Measurements from ENCODE around the gene PLEKHA7. TPM values are rescaled to one million over a fixed set of nuclear protein-coding genes. Genes with fewer than 3 reads are reported as not detected.

PLEKHA7 gene
- total and polyA plus RNA-seq, 2 experiments from 2014 or later: 40.8 to 167 TPM

- no peak overlapping the region for H3K4me3 ChIP-seq
- H3K36me3 ChIP-seq: peaks cover 27% of the 10 kb centered on the region
- no peaks in the 10 kb centered on the region for H3K27me3 ChIP-seq
- peak overlapping the region; percentile 50 for H3K27ac ChIP-seq
- H3K9me3 ChIP-seq (ENCODE audit: low read depth): no peaks in the 10 kb centered on the region
- TF ChIP-seq CTCF (IDR thresholded peaks at IDR 0.05; ENCODE audit: low read depth, low read length): no peak
- H3K4me1 ChIP-seq (ENCODE audit: low read depth): peaks cover 19% of the 10 kb centered on the region
- DNase-seq (ENCODE audit: low read depth in 1 of 2, low spot score in 1 of 2): peak in 1 of 2 donors; percentile 14
Observed at GRCh38 chr11:16831316-16832192, 182.7 kb downstream of the PLEKHA7 start.

GRCh38 chr11:16827139-16827538 lies 187.1 kb downstream of the PLEKHA7 start:
- no peak for TF ChIP-seq CTCF (IDR thresholded peaks at IDR 0.05; ENCODE audit: low read depth, low read length)

GRCh38 chr11:16825968-16826367 lies 188.2 kb downstream of the PLEKHA7 start:
- no peak overlapping the region for H3K4me3 ChIP-seq
- DNase-seq (ENCODE audit: low read depth in 1 of 2, low spot score in 1 of 2): no peak
- H3K4me1 ChIP-seq (ENCODE audit: low read depth): peaks cover 18% of the 10 kb centered on the region
- peak overlapping the region; percentile 4 for H3K27ac ChIP-seq
- no peaks in the 10 kb centered on the region for H3K27me3 ChIP-seq
- TF ChIP-seq CTCF (IDR thresholded peaks at IDR 0.05; ENCODE audit: low read depth, low read length): no peak
- H3K36me3 ChIP-seq: peaks cover 23% of the 10 kb centered on the region
- H3K9me3 ChIP-seq (ENCODE audit: low read depth): no peaks in the 10 kb centered on the region

More at GRCh38 chr11:16827139-16827538, 187.1 kb downstream of the PLEKHA7 start:
- Histone ChIP-seq H3K27ac (peak overlapping the region; percentile 4), H3K27me3 (no peaks in the 10 kb centered on the region), H3K36me3 (peaks cover 32% of the 10 kb centered on the region), H3K4me3 (no peak overlapping the region), H3K9me3 (ENCODE audit: low read depth) (no peaks in the 10 kb centered on the region), H3K4me1 (ENCODE audit: low read depth) (peaks cover 15% of the 10 kb centered on the region)
- no peak for DNase-seq (ENCODE audit: low read depth in 1 of 2, low spot score in 1 of 2)

- no peak for TF ChIP-seq CTCF (IDR thresholded peaks at IDR 0.05; ENCODE audit: low read depth, low read length)
- Histone ChIP-seq H3K9me3 (ENCODE audit: low read depth) (no peaks in the 10 kb centered on the region), H3K36me3 (peaks cover 14% of the 10 kb centered on the region), H3K27me3 (no peaks in the 10 kb centered on the region), H3K27ac (peak overlapping the region; percentile 4), H3K4me3 (no peak overlapping the region), H3K4me1 (ENCODE audit: low read depth) (peaks cover 25% of the 10 kb centered on the region)
- no peak for DNase-seq (ENCODE audit: low read depth in 1 of 2, low spot score in 1 of 2)
Observed at GRCh38 chr11:16825101-16825500, 189.1 kb downstream of the PLEKHA7 start.

- Histone ChIP-seq H3K9me3 (ENCODE audit: low read depth) (no peaks in the 10 kb centered on the region), H3K27me3 (no peaks in the 10 kb centered on the region), H3K36me3 (peaks cover 14% of the 10 kb centered on the region), H3K4me1 (ENCODE audit: low read depth) (peaks cover 25% of the 10 kb centered on the region), H3K27ac (peak overlapping the region; percentile 39), H3K4me3 (no peak overlapping the region)
- DNase-seq (ENCODE audit: low read depth in 1 of 2, low spot score in 1 of 2): peak; percentile 85 to 86
- peak; percentile 93 for TF ChIP-seq CTCF (IDR thresholded peaks at IDR 0.05; ENCODE audit: low read depth, low read length)
Observed at GRCh38 chr11:16820324-16821092, 193.7 kb downstream of the PLEKHA7 start.

All from cardiac muscle cell (in vitro differentiated cells and primary cell).